Measurements from ENCODE around the gene FAM200B. TPM values are rescaled to one million over a fixed set of nuclear protein-coding genes. Genes with fewer than 3 reads are reported as not detected.

The FAM200B gene
- total RNA-seq, 2 experiments from 2014 or later: 8.9 to 11.1 TPM

- Mint-ChIP-seq H3K4me1 (ENCODE audit: low read depth) (peaks cover 23% of the 10 kb centered on the region), H3K4me3 (no peak overlapping the region), H3K36me3 (ENCODE audit: low read depth) (peaks cover 26% of the 10 kb centered on the region), H3K27me3 (no peaks in the 10 kb centered on the region), H3K27ac (no peak overlapping the region), H3K9me3 (no peaks in the 10 kb centered on the region)
- ChIA-PET POLR2A (no interaction called here), CTCF (interaction anchor here (0.9 to 1.4 kb wide), 3 partner anchors 12 to 268 kb away, joined by 4 to 5 read pairs (median 4); no protein-coding TSS in a partner anchor)
- TF ChIP-seq CTCF (IDR thresholded peaks at IDR 0.05): no peak
- DNase-seq (no peak), ATAC-seq (no peak)
- intact Hi-C loops (cut with micrococcal nuclease): no loop called here
Observed at GRCh38 chr4:15688051-15688450, 6.4 kb downstream of the FAM200B start.

- H3K9me3 Mint-ChIP-seq: no peaks in the 10 kb centered on the region
- no peaks in the 10 kb centered on the region for H3K27me3 Mint-ChIP-seq
- peaks cover 12% of the 10 kb centered on the region for H3K4me1 Mint-ChIP-seq (ENCODE audit: low read depth)
- ChIA-PET CTCF (no interaction called here), POLR2A (no interaction called here)
- H3K27ac Mint-ChIP-seq: no peak overlapping the region
- DNase-seq (no peak), ATAC-seq (no peak)
- intact Hi-C loops (cut with micrococcal nuclease): no loop called here
- TF ChIP-seq CTCF (IDR thresholded peaks at IDR 0.05): no peak
- H3K36me3 Mint-ChIP-seq (ENCODE audit: low read depth): peaks cover 26% of the 10 kb centered on the region
- H3K4me3 Mint-ChIP-seq: no peak overlapping the region
Observed at GRCh38 chr4:15689540-15689939, 7.9 kb downstream of the FAM200B start.

- H3K9me3 Mint-ChIP-seq: no peaks in the 10 kb centered on the region
- H3K4me1 Mint-ChIP-seq (ENCODE audit: low read depth): peaks cover 8% of the 10 kb centered on the region
- ATAC-seq: no peak
- no peak overlapping the region for H3K27ac Mint-ChIP-seq
- no peak for DNase-seq
- ChIA-PET CTCF (no interaction called here), POLR2A (no interaction called here)
- intact Hi-C loops (cut with micrococcal nuclease): no loop called here
- H3K27me3 Mint-ChIP-seq: no peaks in the 10 kb centered on the region
- no peak overlapping the region for H3K4me3 Mint-ChIP-seq
- peaks cover 20% of the 10 kb centered on the region for H3K36me3 Mint-ChIP-seq (ENCODE audit: low read depth)
- TF ChIP-seq CTCF (IDR thresholded peaks at IDR 0.05): no peak
Observed at GRCh38 chr4:15690020-15690809, 8.6 kb downstream of the FAM200B start.

GRCh38 chr4:15691346-15692135, 9.9 kb downstream of the FAM200B start:
- peaks cover under 1% of the 10 kb centered on the region for H3K4me1 Mint-ChIP-seq (ENCODE audit: low read depth)
- ChIA-PET CTCF (interaction anchor here (1.4 kb wide), 1 partner anchor 114 kb away, joined by 4 read pairs; no protein-coding TSS in a partner anchor), POLR2A (interaction anchor here (1.4 kb wide), 1 partner anchor 37 kb away, joined by 5 read pairs; no protein-coding TSS in a partner anchor)
- H3K27ac Mint-ChIP-seq: no peak overlapping the region
- no peaks in the 10 kb centered on the region for H3K9me3 Mint-ChIP-seq
- no peak for DNase-seq
- H3K4me3 Mint-ChIP-seq: no peak overlapping the region
- no peak for ATAC-seq
- intact Hi-C loops (cut with micrococcal nuclease): no loop called here
- H3K36me3 Mint-ChIP-seq (ENCODE audit: low read depth): peaks cover 14% of the 10 kb centered on the region
- no peaks in the 10 kb centered on the region for H3K27me3 Mint-ChIP-seq
- no peak for TF ChIP-seq CTCF (IDR thresholded peaks at IDR 0.05)

GRCh38 chr4:15692602-15693001, 11.0 kb downstream of the FAM200B start:
- DNase-seq (no peak), ATAC-seq (no peak)
- peaks cover 4% of the 10 kb centered on the region for H3K36me3 Mint-ChIP-seq (ENCODE audit: low read depth)
- peaks cover 3% of the 10 kb centered on the region for H3K27me3 Mint-ChIP-seq
- no peak overlapping the region for H3K4me3 Mint-ChIP-seq
- intact Hi-C loops (cut with micrococcal nuclease): no loop called here
- CTCF ChIA-PET: interaction anchor here (1.4 kb wide), 1 partner anchor 113 kb away, joined by 4 read pairs; no protein-coding TSS in a partner anchor
- H3K9me3 Mint-ChIP-seq: no peaks in the 10 kb centered on the region
- no peak overlapping the region for H3K27ac Mint-ChIP-seq
- POLR2A ChIA-PET: interaction anchor here (1.4 kb wide), 1 partner anchor 38 kb away, joined by 5 read pairs; no protein-coding TSS in a partner anchor
- TF ChIP-seq CTCF (IDR thresholded peaks at IDR 0.05): no peak
- no peaks in the 10 kb centered on the region for H3K4me1 Mint-ChIP-seq (ENCODE audit: low read depth)

Measured in activated CD8-positive, alpha-beta T cell treated with anti-CD3 and anti-CD28 coated beads for 36 hours (primary cell).